Neutrophil (primary cell): ENCODE measurements around the gene GRIK4.
A peak's percentile ranks its signal among the peaks of the same experiment; 100 is the strongest.

Source experiments
- H3K27ac ChIP-seq: fragments of 200-600 bp; sonication (generic); 2 replicates; pipeline ENCODE4 v1.5.1; 2016; ENCODE audit warnings: mild to moderate bottlenecking, moderate library complexity
- H3K27me3 ChIP-seq: fragments of 200-600 bp; sonication (generic); 2 replicates; pipeline ENCODE4 v1.6.0; 2016; ENCODE audit warnings: mild to moderate bottlenecking
- H3K36me3 ChIP-seq: fragments of 200-600 bp; sonication (generic); 2 replicates; pipeline ENCODE4 v1.5.1; 2017
- H3K4me1 ChIP-seq, 2 experiments: fragments of 200-600 bp in 1 of 2; sonication (generic) in 1 of 2; 1 replicate in 1 of 2; 2 replicates in 1 of 2; pipeline versions ENCODE4 v1.5.1 to v1.6.1; 2013 to 2016; ENCODE audit warnings: low read depth in 1 of 2, low read length in 1 of 2, mild to moderate bottlenecking in 1 of 2, moderate library complexity in 1 of 2; ENCODE audit not compliant: control insufficient read depth in 1 of 2, insufficient read depth in 1 of 2
- H3K4me3 ChIP-seq, 2 experiments: fragments of 200-600 bp in 1 of 2; sonication (generic) in 1 of 2; 1 replicate in 1 of 2; 2 replicates in 1 of 2; pipeline ENCODE4 v1.5.1; 2013 to 2016; ENCODE audit warnings: low read depth in 1 of 2, low read length in 1 of 2, mild to moderate bottlenecking in 1 of 2, moderate library complexity in 1 of 2
- H3K9me3 ChIP-seq: fragments of 200-600 bp; sonication (generic); 2 replicates; pipeline ENCODE4 v1.5.1; 2016
- TF ChIP-seq, protein P1 (sequence below): fragments of 200-600 bp; sonication (generic); IDR thresholded peaks from 2 replicates; pipeline ENCODE4 v1.5.1; 2016; ENCODE audit warnings: antibody characterized with exemption

The GRIK4 gene, protein sequence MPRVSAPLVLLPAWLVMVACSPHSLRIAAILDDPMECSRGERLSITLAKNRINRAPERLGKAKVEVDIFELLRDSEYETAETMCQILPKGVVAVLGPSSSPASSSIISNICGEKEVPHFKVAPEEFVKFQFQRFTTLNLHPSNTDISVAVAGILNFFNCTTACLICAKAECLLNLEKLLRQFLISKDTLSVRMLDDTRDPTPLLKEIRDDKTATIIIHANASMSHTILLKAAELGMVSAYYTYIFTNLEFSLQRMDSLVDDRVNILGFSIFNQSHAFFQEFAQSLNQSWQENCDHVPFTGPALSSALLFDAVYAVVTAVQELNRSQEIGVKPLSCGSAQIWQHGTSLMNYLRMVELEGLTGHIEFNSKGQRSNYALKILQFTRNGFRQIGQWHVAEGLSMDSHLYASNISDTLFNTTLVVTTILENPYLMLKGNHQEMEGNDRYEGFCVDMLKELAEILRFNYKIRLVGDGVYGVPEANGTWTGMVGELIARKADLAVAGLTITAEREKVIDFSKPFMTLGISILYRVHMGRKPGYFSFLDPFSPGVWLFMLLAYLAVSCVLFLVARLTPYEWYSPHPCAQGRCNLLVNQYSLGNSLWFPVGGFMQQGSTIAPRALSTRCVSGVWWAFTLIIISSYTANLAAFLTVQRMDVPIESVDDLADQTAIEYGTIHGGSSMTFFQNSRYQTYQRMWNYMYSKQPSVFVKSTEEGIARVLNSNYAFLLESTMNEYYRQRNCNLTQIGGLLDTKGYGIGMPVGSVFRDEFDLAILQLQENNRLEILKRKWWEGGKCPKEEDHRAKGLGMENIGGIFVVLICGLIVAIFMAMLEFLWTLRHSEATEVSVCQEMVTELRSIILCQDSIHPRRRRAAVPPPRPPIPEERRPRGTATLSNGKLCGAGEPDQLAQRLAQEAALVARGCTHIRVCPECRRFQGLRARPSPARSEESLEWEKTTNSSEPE

DNA sequence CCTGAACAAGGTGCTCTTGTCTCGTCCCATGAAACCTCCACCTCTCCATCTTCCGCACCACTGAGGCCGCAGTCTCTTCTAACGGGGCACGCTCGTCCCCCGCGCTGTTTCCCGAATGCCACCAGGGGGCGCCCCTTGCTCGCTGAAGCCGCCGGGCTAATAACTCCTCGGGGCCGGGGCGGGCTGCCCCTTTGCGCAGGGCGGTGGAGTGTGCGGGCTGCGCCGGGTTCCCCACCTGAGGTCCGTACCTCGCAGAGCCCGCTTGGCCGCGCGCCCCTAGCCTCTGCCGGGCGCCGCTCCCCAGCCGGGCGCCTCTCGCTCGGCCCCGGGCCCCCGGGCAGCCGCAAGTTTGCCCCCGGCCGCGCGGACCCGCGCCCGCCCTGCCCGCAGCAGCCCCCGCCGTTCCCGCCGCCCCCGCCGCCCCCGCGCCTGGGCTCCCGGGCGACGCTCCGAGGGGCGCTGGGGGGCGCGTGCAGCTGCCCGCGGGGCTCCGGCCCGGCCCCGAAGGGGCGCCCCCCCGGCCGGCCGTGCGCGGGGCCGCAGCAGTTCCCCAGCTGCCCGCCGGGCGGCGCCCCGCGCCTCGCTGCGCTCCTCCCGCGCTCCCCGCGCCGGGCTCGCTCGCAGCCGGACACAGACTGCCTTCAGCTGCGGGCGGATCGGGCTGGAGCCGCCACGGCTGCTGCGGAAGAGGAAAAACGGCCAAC is at the start of gene GRIK4:
GRIK4 (plus strand) TSS at position 633 of the 704 bp plus-strand sequence. CDS start 148,571 bp downstream, outside the sequence.
- H3K27ac ChIP-seq = no peak within 1 kb of the TSS
- peaks cover 97% of the 10 kb centered on the region for H3K27me3 ChIP-seq
- no peak within 1 kb of the TSS for H3K4me3 ChIP-seq
- no peaks in the 10 kb centered on the region for H3K36me3 ChIP-seq
- no peaks in the 10 kb centered on the region for H3K9me3 ChIP-seq
- TF ChIP-seq, protein P1, sequence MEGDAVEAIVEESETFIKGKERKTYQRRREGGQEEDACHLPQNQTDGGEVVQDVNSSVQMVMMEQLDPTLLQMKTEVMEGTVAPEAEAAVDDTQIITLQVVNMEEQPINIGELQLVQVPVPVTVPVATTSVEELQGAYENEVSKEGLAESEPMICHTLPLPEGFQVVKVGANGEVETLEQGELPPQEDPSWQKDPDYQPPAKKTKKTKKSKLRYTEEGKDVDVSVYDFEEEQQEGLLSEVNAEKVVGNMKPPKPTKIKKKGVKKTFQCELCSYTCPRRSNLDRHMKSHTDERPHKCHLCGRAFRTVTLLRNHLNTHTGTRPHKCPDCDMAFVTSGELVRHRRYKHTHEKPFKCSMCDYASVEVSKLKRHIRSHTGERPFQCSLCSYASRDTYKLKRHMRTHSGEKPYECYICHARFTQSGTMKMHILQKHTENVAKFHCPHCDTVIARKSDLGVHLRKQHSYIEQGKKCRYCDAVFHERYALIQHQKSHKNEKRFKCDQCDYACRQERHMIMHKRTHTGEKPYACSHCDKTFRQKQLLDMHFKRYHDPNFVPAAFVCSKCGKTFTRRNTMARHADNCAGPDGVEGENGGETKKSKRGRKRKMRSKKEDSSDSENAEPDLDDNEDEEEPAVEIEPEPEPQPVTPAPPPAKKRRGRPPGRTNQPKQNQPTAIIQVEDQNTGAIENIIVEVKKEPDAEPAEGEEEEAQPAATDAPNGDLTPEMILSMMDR = peak; percentile 41
- H3K4me1 ChIP-seq = peaks cover 0 to 2% of the 10 kb centered on the region in 2 experiments

DNA sequence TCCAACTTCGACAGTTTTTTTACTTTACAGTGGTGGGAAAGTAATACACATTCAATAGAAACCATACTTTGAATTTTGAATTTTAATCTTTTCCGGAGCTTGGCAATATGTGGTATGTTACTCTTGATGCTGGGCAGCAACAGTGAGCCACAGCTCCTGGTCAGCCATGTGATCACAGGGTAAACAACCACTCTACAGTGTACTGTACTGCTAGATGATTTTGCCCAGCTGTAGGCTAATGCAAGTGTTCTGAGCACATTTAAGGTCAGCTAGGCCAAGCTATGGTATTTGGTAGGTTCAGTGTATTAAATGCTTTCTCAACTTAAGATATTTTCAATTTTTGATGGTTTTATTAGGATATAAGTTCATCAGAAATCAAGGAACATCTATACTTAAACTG is 48.7 kb upstream of the GRIK4 start:
- H3K4me1 ChIP-seq = no peaks in the 10 kb centered on the region
- H3K36me3 ChIP-seq = no peaks in the 10 kb centered on the region
- TF ChIP-seq, protein P1 = no peak
- no peaks in the 10 kb centered on the region for H3K9me3 ChIP-seq
- H3K27me3 ChIP-seq = no peaks in the 10 kb centered on the region
- H3K27ac ChIP-seq = no peak overlapping the region
- H3K4me3 ChIP-seq = no peak overlapping the region

DNA sequence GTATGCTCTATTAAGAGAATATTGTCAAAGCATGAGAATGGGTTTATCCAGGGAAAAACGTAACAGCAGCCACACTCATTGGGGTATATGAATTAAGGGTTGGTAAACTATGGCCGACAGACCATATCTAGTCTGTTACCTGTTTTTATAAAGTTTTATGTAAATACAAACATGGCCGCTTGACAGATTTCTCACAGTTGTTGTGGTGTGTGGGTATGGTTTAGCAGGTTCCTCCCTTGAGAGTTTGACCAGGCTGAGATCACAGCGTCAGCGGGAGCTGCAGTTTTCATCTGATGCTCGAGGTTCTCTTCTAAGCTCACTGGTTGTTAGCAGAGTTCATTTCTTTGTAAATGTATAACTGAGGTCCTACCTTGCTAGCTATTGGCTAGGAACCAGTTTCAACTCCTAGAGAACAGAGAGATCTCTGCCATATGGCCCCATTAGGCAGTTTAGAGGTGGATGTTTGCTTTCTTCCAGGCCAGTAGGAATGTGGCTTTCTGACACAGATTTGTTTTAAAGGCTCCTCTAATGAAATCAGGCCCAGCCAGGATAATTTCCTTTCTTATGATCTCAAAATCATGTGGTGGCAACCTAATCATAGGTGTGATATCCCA is 45.5 kb upstream of the GRIK4 start:
- no peaks in the 10 kb centered on the region for H3K36me3 ChIP-seq
- H3K9me3 ChIP-seq = no peaks in the 10 kb centered on the region
- TF ChIP-seq, protein P1 = no peak
- H3K27ac ChIP-seq = no peak overlapping the region
- no peaks in the 10 kb centered on the region for H3K27me3 ChIP-seq
- no peaks in the 10 kb centered on the region for H3K4me1 ChIP-seq
- no peak overlapping the region for H3K4me3 ChIP-seq

- Histone ChIP-seq H3K4me3 (no peak overlapping the region), H3K27me3 (peaks cover 9% of the 10 kb centered on the region), H3K36me3 (no peaks in the 10 kb centered on the region), H3K4me1 (no peaks in the 10 kb centered on the region), H3K27ac (no peak overlapping the region), H3K9me3 (no peaks in the 10 kb centered on the region)
- TF ChIP-seq, protein P1 = no peak
Observed at GRCh38 chr11:120467627-120468026, 43.9 kb upstream of the GRIK4 start.

- Histone ChIP-seq H3K36me3 (no peaks in the 10 kb centered on the region), H3K4me1 (no peaks in the 10 kb centered on the region), H3K9me3 (no peaks in the 10 kb centered on the region), H3K4me3 (no peak overlapping the region), H3K27me3 (peaks cover 20% of the 10 kb centered on the region), H3K27ac (no peak overlapping the region)
- TF ChIP-seq, protein P1 = no peak
Observed at GRCh38 chr11:120471131-120471530, 40.4 kb upstream of the GRIK4 start.
